ENCODE measurements around the gene TAF8.
"Not testable (repeated sequence)": the region's sequence is repeated elsewhere in the genome, so short reads cannot be mapped to it uniquely, and the experiment has no call there.

The TAF8 gene

DNA sequence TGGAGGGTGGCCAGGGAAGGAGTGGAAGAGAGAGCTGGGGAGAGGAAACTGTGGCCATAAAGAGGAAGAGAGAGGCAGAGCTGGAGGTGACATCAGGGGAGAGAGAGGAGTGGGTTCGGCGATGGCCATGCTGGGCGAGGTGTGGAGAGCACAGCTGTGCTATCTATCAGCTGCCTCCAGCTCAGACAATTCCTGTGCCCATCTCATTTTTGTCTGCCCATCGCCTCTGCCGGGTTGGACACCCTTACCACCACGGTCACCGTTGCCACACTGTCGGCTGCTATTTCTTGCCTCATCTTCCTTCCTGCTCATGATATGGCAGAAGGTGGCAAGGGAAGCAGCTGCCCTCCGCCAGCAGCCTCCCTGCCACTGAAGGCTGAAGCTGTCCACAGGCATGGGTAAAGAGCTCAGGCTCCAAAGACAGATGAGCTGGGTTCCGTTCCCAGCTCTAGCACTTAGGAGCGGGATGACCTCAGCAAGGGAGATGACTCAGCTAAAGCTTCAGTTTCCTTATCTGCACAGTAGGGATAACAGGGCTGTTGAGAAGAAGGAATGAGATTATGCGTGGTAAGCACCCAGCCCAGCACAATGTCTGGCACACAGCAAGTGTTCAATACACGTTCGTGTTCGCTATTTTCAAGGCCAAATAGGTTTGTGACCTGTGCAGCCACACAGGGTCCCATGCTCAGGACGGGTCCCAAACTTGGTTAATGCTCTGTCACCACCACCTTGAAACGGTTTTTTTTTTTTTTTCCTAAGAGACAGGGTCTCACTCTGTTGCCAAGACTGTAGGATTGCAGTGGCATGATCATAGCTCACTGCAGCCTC lies 21.9 kb upstream of the TAF8 start:
- TF ChIP-seq ELF4 (IDR thresholded peaks at IDR 0.05) (no peak), FOXK2 (IDR thresholded peaks at IDR 0.05) (no peak), CTBP1 (IDR thresholded peaks at IDR 0.05; ENCODE audit: borderline replicate concordance) (no peak), SUZ12 (IDR thresholded peaks at IDR 0.05) (no peak), BHLHE40 (IDR thresholded peaks at IDR 0.05; ENCODE audit: borderline replicate concordance) (no peak), ARNT (IDR thresholded peaks at IDR 0.05) (no peak), FOXM1 (IDR thresholded peaks at IDR 0.05; ENCODE audit: borderline replicate concordance) (no peak), TARDBP (IDR thresholded peaks at IDR 0.05) (no peak), ZNF384 (IDR thresholded peaks at IDR 0.05) (no peak), LEF1 (IDR thresholded peaks at IDR 0.05; ENCODE audit: borderline replicate concordance) (no peak), NFRKB (IDR thresholded peaks at IDR 0.05) (no peak), L3MBTL2 (conservative IDR thresholded peaks at IDR 0.05) (no peak), SP1 (IDR thresholded peaks at IDR 0.05) (no peak), HDGF (IDR thresholded peaks at IDR 0.05; ENCODE audit: borderline replicate concordance) (no peak), FOXA1 (IDR thresholded peaks at IDR 0.05) (no peak)
- TF ChIP-seq, protein P1, sequence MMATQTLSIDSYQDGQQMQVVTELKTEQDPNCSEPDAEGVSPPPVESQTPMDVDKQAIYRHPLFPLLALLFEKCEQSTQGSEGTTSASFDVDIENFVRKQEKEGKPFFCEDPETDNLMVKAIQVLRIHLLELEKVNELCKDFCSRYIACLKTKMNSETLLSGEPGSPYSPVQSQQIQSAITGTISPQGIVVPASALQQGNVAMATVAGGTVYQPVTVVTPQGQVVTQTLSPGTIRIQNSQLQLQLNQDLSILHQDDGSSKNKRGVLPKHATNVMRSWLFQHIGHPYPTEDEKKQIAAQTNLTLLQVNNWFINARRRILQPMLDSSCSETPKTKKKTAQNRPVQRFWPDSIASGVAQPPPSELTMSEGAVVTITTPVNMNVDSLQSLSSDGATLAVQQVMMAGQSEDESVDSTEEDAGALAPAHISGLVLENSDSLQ (IDR thresholded peaks at IDR 0.05), result no peak
- ChIA-PET POLR2A (interaction anchor here (0.7 to 1.1 kb wide), 4 partner anchors 23 to 241 kb away, joined by 3 to 5 read pairs (median 4); partner anchors contain the start of genes BYSL, MED20, TAF8 and TOMM6), CTCF (interaction anchor here (0.6 to 1.8 kb wide), 4 partner anchors 13 to 108 kb away, joined by 3 to 12 read pairs (median 7); partner anchors contain the start of genes BYSL and MED20)
- peak; percentile 52 for DNase-seq (ENCODE audit: extremely low spot score)

DNA sequence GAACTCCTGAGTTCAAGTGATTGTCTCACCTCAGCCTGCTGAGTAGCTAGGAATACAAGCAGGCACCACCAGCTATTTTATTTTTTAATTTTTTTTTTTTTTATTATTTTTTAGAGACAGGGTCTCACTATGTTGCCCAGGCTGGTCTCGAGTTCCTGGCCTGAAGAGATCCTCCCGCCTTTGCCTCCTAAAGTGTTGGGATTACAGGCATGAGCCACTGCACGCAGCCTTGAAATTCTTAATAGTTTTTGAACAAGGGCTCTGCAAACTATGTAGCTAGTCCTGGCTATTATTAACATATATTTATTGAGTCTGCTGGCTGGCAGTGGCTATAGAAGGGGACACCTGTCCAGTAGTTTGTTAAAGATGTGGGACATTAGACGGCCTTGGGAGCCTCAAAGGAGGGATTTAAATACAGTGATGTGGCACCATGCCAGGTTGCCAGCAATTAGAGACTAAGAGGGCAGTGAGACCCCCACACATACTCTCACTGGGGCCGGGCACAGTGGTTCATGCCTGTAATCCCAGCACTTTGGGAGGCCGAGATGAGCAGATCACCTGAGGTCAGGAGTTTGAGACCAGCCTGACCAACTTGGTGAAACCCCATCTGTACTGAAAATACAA lies 21.1 kb upstream of the TAF8 start:
- ChIA-PET CTCF (interaction anchor here (1.3 to 1.8 kb wide), 3 partner anchors 12 to 108 kb away, joined by 6 to 12 read pairs (median 8); partner anchors contain the start of genes BYSL and MED20), POLR2A (interaction anchor here (0.7 to 1.1 kb wide), 3 partner anchors 89 to 242 kb away, joined by 3 to 5 read pairs (median 4); partner anchors contain the start of genes BYSL, MED20 and TOMM6)
- DNase-seq (ENCODE audit: extremely low spot score), result no peak
- TF ChIP-seq BHLHE40 (IDR thresholded peaks at IDR 0.05; ENCODE audit: borderline replicate concordance) (no peak), TARDBP (IDR thresholded peaks at IDR 0.05) (no peak), SP1 (IDR thresholded peaks at IDR 0.05) (no peak), ARNT (IDR thresholded peaks at IDR 0.05) (no peak), CTBP1 (IDR thresholded peaks at IDR 0.05; ENCODE audit: borderline replicate concordance) (no peak), ELF4 (IDR thresholded peaks at IDR 0.05) (no peak), LEF1 (IDR thresholded peaks at IDR 0.05; ENCODE audit: borderline replicate concordance) (no peak), ZNF384 (IDR thresholded peaks at IDR 0.05) (no peak), FOXA1 (IDR thresholded peaks at IDR 0.05) (no peak), NFRKB (IDR thresholded peaks at IDR 0.05) (no peak), FOXK2 (IDR thresholded peaks at IDR 0.05) (no peak), L3MBTL2 (conservative IDR thresholded peaks at IDR 0.05) (no peak), FOXM1 (IDR thresholded peaks at IDR 0.05; ENCODE audit: borderline replicate concordance) (no peak), HDGF (IDR thresholded peaks at IDR 0.05; ENCODE audit: borderline replicate concordance) (no peak)
- TF ChIP-seq, protein P1 (IDR thresholded peaks at IDR 0.05), result no peak

DNA sequence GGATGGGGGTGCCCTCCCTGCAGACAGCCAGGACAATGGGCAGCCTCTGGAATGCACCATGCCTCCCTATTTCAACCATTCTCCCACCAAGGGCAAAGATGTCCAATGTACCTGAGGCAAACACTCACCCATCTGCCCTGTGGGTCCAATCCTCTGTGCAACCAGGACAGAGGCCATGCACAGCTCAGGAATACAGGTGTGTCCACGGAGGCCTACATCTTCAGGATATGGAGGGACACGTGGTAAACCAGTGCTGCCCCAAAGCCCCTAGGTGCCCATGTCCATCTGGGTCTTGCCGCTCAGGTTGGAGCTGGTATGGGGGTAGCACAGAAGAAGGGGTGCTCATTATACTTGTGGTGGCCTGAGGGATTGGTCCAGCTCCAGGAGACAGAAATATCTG lies 20.4 kb upstream of the TAF8 start:
- TF ChIP-seq ELF4 (IDR thresholded peaks at IDR 0.05) (no peak), FOXA1 (IDR thresholded peaks at IDR 0.05) (no peak), BHLHE40 (IDR thresholded peaks at IDR 0.05; ENCODE audit: borderline replicate concordance) (no peak)
- DNase-seq (ENCODE audit: extremely low spot score), result no peak
- ChIA-PET POLR2A (no interaction called here), CTCF (no interaction called here)

- ChIA-PET POLR2A (no interaction called here), CTCF (interaction anchor here (0.7 kb wide), 3 partner anchors 14 to 253 kb away, joined by 3 to 5 read pairs (median 3); partner anchors contain the start of genes BYSL and MED20)
- no peak for DNase-seq (ENCODE audit: extremely low spot score)
- TF ChIP-seq TARDBP (IDR thresholded peaks at IDR 0.05) (no peak), NFRKB (IDR thresholded peaks at IDR 0.05) (no peak), FOXA1 (IDR thresholded peaks at IDR 0.05) (no peak), FOXM1 (IDR thresholded peaks at IDR 0.05; ENCODE audit: borderline replicate concordance) (no peak), SP1 (IDR thresholded peaks at IDR 0.05) (no peak)
Measured at GRCh38 chr6:42030585-42031506, 19.5 kb upstream of the TAF8 start.

GRCh38 chr6:42032366-42032765 lies 18.0 kb upstream of the TAF8 start:
- ChIA-PET POLR2A (no interaction called here), CTCF (no interaction called here)
- DNase-seq (ENCODE audit: extremely low spot score), result no peak
- TF ChIP-seq SP1 (IDR thresholded peaks at IDR 0.05), result no peak

DNA sequence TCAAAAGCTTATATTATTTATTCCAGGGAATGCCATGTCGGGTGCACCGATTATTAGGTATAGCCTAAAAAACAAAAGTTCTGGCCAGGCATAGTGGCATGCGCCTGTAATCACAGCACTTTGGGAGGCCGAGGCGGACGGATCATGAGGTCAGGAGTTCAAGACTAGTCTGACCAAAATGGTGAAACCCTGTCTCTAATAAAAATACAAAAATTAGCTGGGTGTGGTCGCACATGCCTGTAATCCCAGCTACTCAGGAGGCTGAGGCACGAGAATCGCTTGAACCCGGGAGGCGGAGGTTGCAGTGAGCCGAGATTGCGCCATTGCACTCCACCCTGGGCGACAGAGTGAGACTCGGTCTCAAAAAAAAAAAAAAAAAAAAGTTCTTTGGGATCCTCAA lies 12.7 kb upstream of the TAF8 start:
- CTCF ChIA-PET; DNase-seq (ENCODE audit: extremely low spot score): not testable (repeated sequence)
- POLR2A ChIA-PET, result interaction anchor here (1.8 kb wide), 1 partner anchor 13 kb away, joined by 5 read pairs; the partner anchor contains the start of gene TAF8
